GM12892 (cell line): Measurements from ENCODE around the gene FBXO38.

ENCODE experiments used
- POLR2A ChIP-seq: IDR thresholded peaks from 2 replicates; pipeline ENCODE4 v1.6.1; 2011; ENCODE audit warnings: low read depth, low read length, control low read depth
- TAF1 ChIP-seq: IDR thresholded peaks from 2 replicates; pipeline ENCODE4 v1.6.1; 2011; ENCODE audit warnings: low read depth, mild to moderate bottlenecking, control low read depth, low read length, borderline replicate concordance

DNA sequence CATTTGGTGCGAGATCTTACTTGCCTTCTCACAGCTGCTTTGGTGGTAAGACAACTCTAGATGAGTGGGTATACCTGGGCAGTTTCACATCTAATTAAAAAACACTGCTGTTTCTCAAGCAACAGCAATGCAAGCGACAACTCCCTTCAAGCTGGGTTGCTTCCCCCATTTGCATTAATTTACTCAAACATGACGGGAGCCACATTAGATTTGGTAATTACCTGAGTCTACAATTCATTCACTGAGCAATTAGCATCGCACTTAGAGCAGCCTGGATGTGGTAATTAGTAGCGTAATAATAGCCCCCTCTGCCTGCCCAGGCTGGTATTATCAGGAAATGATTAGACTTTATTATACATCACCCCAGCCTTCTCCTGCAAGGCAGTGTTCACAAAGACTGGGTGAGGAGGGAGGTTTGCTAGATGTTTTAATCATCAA lies 73.4 kb downstream of the FBXO38 start:
- no peak for TF ChIP-seq POLR2A
- TF ChIP-seq TAF1 = no peak
